DOHH2 (cell line): ENCODE data around the gene CBX6.
A peak's percentile ranks its signal among the peaks of the same experiment; 100 is the strongest.

ENCODE experiments used
- H3F3A ChIP-seq: fragments of 200-600 bp; sonication (generic), shearing (Covaris generic); 2 replicates; pipeline ENCODE4 v1.6.0; 2016; ENCODE audit warnings: antibody characterized with exemption, mild to moderate bottlenecking; ENCODE audit not compliant: control insufficient read depth, insufficient read depth
- H3K27ac ChIP-seq: fragments of 200-600 bp; sonication (generic); 2 replicates; pipeline ENCODE4 v1.5.1; 2014; ENCODE audit warnings: low read depth, mild to moderate bottlenecking, low read length, moderate library complexity
- H3K27me3 ChIP-seq: fragments of 200-600 bp; sonication (generic); 2 replicates; pipeline ENCODE4 v1.6.1; 2014; ENCODE audit warnings: mild to moderate bottlenecking, low read length, mixed read lengths; ENCODE audit not compliant: control insufficient read depth
- H3K36me3 ChIP-seq: fragments of 200-600 bp; sonication (generic); 2 replicates; pipeline ENCODE4 v1.6.1; 2014; ENCODE audit warnings: mild to moderate bottlenecking, low read length, moderate library complexity, mixed read lengths; ENCODE audit not compliant: control insufficient read depth
- H3K4me1 ChIP-seq: fragments of 200-600 bp; sonication (generic); 2 replicates; pipeline ENCODE4 v1.6.1; 2014; ENCODE audit warnings: mild to moderate bottlenecking, low read length, mixed read lengths; ENCODE audit not compliant: control insufficient read depth
- H3K4me2 ChIP-seq: fragments of 200-600 bp; sonication (generic); 2 replicates; pipeline ENCODE4 v1.6.0; 2014; ENCODE audit warnings: mild to moderate bottlenecking, low read length, moderate library complexity
- H3K4me3 ChIP-seq: fragments of 200-600 bp; sonication (generic); 2 replicates; pipeline ENCODE4 v1.5.1; 2014; ENCODE audit warnings: mild to moderate bottlenecking, low read length, mixed read lengths
- H3K79me2 ChIP-seq: fragments of 200-600 bp; sonication (generic); 2 replicates; pipeline ENCODE4 v1.6.1; 2014; ENCODE audit warnings: mild to moderate bottlenecking, low read length, mixed read lengths; ENCODE audit not compliant: control insufficient read depth
- H3K9me2 ChIP-seq: fragments of 200-600 bp; sonication (generic); replicated peaks from 2 replicates; pipeline ENCODE4 v1.6.1; 2014; ENCODE audit warnings: mild to moderate bottlenecking, low read length, mixed read lengths; ENCODE audit not compliant: control insufficient read depth
- H3K9me3 ChIP-seq: fragments of 200-600 bp; sonication (generic); 2 replicates; pipeline ENCODE4 v1.6.1; 2014; ENCODE audit warnings: antibody characterized with exemption, low read length, mixed read lengths; ENCODE audit not compliant: control insufficient read depth, insufficient read depth
- H4K20me1 ChIP-seq: fragments of 200-600 bp; sonication (generic); 2 replicates; pipeline ENCODE4 v1.6.0; 2014; ENCODE audit warnings: low read depth, mild to moderate bottlenecking, antibody characterized with exemption, low read length, moderate library complexity; ENCODE audit not compliant: control insufficient read depth, insufficient read depth
- EZH2phosphoT487 ChIP-seq: fragments of 200-600 bp; sonication (generic); IDR thresholded peaks from 2 replicates; pipeline ENCODE4 v1.6.1; 2017; ENCODE audit warnings: borderline replicate concordance, mild to moderate bottlenecking, antibody characterized with exemption, low read length, moderate library complexity, mixed read lengths
- TF ChIP-seq, protein P1 (sequence below): fragments of 200-600 bp; sonication (generic); IDR thresholded peaks from one replicate; pipeline ENCODE4 v1.5.1; 2014; ENCODE audit warnings: antibody characterized with exemption, mild to moderate bottlenecking, low read depth, low read length; ENCODE audit not compliant: poor library complexity, severe bottlenecking

Gene CBX6

GRCh38 chr22:38872172-38872830 lies at the start of gene CBX6:
Gene CBX6 (minus strand): TSS chr22:38872216. CDS start chr22:38872190, 26 bp downstream.
- H3F3A ChIP-seq = peaks cover 7% of the 10 kb centered on the region
- peaks cover 45% of the 10 kb centered on the region for H3K4me1 ChIP-seq
- peaks cover 18% of the 10 kb centered on the region for H4K20me1 ChIP-seq
- H3K36me3 ChIP-seq = peaks cover 34% of the 10 kb centered on the region
- peaks cover 37% of the 10 kb centered on the region for H3K27me3 ChIP-seq
- H3K79me2 ChIP-seq = peaks cover 43% of the 10 kb centered on the region
- H3K9me3 ChIP-seq = no peaks in the 10 kb centered on the region
- H3K9me2 ChIP-seq = no peaks in the 10 kb centered on the region
- peak within 1 kb of the TSS; percentile 84 for H3K4me3 ChIP-seq
- H3K27ac ChIP-seq = peak within 1 kb of the TSS; percentile 67
- H3K4me2 ChIP-seq = peak within 1 kb of the TSS; percentile 89
- TF ChIP-seq EZH2phosphoT487 = peak; percentile 47; the same call in 1 of the 2 replicates
- TF ChIP-seq, protein P1, sequence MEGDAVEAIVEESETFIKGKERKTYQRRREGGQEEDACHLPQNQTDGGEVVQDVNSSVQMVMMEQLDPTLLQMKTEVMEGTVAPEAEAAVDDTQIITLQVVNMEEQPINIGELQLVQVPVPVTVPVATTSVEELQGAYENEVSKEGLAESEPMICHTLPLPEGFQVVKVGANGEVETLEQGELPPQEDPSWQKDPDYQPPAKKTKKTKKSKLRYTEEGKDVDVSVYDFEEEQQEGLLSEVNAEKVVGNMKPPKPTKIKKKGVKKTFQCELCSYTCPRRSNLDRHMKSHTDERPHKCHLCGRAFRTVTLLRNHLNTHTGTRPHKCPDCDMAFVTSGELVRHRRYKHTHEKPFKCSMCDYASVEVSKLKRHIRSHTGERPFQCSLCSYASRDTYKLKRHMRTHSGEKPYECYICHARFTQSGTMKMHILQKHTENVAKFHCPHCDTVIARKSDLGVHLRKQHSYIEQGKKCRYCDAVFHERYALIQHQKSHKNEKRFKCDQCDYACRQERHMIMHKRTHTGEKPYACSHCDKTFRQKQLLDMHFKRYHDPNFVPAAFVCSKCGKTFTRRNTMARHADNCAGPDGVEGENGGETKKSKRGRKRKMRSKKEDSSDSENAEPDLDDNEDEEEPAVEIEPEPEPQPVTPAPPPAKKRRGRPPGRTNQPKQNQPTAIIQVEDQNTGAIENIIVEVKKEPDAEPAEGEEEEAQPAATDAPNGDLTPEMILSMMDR = no peak

DNA sequence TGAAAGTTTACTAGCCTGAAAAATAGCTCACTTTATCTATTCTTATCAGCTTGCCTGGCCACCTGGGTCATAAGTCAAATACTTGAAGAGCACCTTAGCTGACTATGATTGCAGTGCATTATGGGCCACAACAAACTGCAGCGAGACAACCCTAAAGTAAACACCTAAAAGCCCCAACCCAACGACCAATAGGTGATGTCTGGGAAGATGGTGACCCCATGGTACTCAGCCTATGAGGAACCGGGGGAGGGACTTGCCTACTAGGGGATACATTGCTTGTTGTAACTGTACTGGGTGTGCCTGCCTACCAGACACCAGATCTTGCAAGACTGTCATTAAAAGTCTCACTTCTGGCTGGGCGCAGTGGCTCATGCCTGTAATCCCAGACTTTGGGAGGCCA lies 49.8 kb upstream of the CBX6 start:
- Histone ChIP-seq H3K4me2 (no peak overlapping the region), H4K20me1 (no peaks in the 10 kb centered on the region), H3K4me3 (no peak overlapping the region), H3K9me3 (no peaks in the 10 kb centered on the region), H3K79me2 (no peaks in the 10 kb centered on the region), H3K9me2 (no peaks in the 10 kb centered on the region), H3K4me1 (no peaks in the 10 kb centered on the region), H3K36me3 (no peaks in the 10 kb centered on the region), H3F3A (no peaks in the 10 kb centered on the region), H3K27me3 (peaks cover 6% of the 10 kb centered on the region; the same call in 1 of the 2 replicates), H3K27ac (no peak overlapping the region)
- TF ChIP-seq, protein P1 = no peak
- no peak for TF ChIP-seq EZH2phosphoT487

DNA sequence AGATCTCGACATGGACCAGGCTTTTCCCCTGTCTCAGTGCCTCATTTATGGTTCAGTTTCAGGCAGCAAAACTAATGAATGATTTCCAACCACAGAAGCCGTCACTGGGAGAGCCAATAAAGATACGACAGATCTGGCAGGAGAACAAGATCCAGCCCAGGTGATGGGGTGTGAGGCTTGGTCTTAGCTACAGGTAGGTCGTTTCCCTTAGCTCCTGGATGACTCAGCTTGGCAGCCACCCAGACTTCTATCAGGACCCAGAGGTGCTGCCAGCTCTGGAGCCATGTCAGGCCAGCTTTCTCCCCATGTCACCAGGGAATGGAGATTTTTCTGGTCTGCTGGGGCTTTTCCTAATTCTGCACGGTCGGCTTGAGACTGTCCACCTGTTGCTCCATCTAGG lies 49.1 kb upstream of the CBX6 start:
- Histone ChIP-seq H4K20me1 (no peaks in the 10 kb centered on the region), H3K4me3 (no peak overlapping the region), H3K27me3 (peaks cover 6% of the 10 kb centered on the region; the same call in 1 of the 2 replicates), H3K4me2 (no peak overlapping the region), H3F3A (no peaks in the 10 kb centered on the region), H3K36me3 (no peaks in the 10 kb centered on the region), H3K27ac (no peak overlapping the region), H3K9me3 (no peaks in the 10 kb centered on the region), H3K9me2 (no peaks in the 10 kb centered on the region), H3K79me2 (no peaks in the 10 kb centered on the region), H3K4me1 (no peaks in the 10 kb centered on the region)
- TF ChIP-seq, protein P1 = no peak
- TF ChIP-seq EZH2phosphoT487 = no peak
